GM21619 (cell line): ENCODE data around the gene SKOR2.
A peak's percentile ranks its signal among the peaks of the same experiment; 100 is the strongest.
"Not testable (repeated sequence)": the region's sequence is repeated elsewhere in the genome, so short reads cannot be mapped to it uniquely, and the experiment has no call there.

Experiments
- ATAC-seq: cut with Tn5 transposase; IDR thresholded peaks from one replicate; pipeline ENCODE4 v1.9.1; 2021; ENCODE audit not compliant: unreplicated experiment

SKOR2 gene

GRCh38 chr18:47203626-47204464, 47.6 kb downstream of the SKOR2 start:
- ATAC-seq = no peak

GRCh38 chr18:47195961-47196360, 55.5 kb downstream of the SKOR2 start:
- not testable (repeated sequence) for ATAC-seq

- ATAC-seq = no peak
Observed at GRCh38 chr18:47191961-47192360, 59.5 kb downstream of the SKOR2 start.

- ATAC-seq = no peak
Observed at GRCh38 chr18:47187721-47188120, 63.7 kb downstream of the SKOR2 start.

GRCh38 chr18:47184419-47185050, 66.9 kb downstream of the SKOR2 start:
- ATAC-seq = no peak

- not testable (repeated sequence) for ATAC-seq
Observed at GRCh38 chr18:47182156-47182555, 69.3 kb downstream of the SKOR2 start.

GRCh38 chr18:47180765-47181164, 70.7 kb downstream of the SKOR2 start:
- ATAC-seq = no peak

- no peak for ATAC-seq
Observed at GRCh38 chr18:47179520-47179919, 71.9 kb downstream of the SKOR2 start.

- ATAC-seq = peak; percentile 82
Observed at GRCh38 chr18:47175898-47176575, 75.4 kb downstream of the SKOR2 start, which contains the start of gene IER3IP1. Gene IER3IP1, minus strand, starts transcription at chr18:47176364. Its CDS starts 87 bp downstream, at chr18:47176277.

- ATAC-seq = peak; percentile 12
Observed at GRCh38 chr18:47175283-47175897, 76.1 kb downstream of the SKOR2 start.

- no peak for ATAC-seq
Observed at GRCh38 chr18:47174545-47175116, 76.8 kb downstream of the SKOR2 start.

GRCh38 chr18:47172476-47172875, 79.0 kb downstream of the SKOR2 start:
- ATAC-seq = no peak

- ATAC-seq = no peak
Observed at GRCh38 chr18:47168913-47169312, 82.5 kb downstream of the SKOR2 start.

- ATAC-seq = no peak
Observed at GRCh38 chr18:47168509-47168908, 83.0 kb downstream of the SKOR2 start.

- no peak for ATAC-seq
Observed at GRCh38 chr18:47166294-47166693, 85.2 kb downstream of the SKOR2 start.

GRCh38 chr18:47163241-47163640, 88.2 kb downstream of the SKOR2 start:
- ATAC-seq = peak; percentile 78

GRCh38 chr18:47160256-47160655, 91.2 kb downstream of the SKOR2 start:
- no peak for ATAC-seq

- ATAC-seq = not testable (repeated sequence)
Observed at GRCh38 chr18:47158404-47158803, 93.1 kb downstream of the SKOR2 start.
